H1 (cell line): Measurements from ENCODE around the gene SLC1A3. TPM values are rescaled to one million over a fixed set of nuclear protein-coding genes. Genes with fewer than 3 reads are reported as not detected.

ENCODE experiments used
- CTCF ChIA-PET: fragments of 300-600 bp; sonication (Branson Sonifier 250); formaldehyde crosslinking; loops from one replicate; lab custom pipeline; 2021; ENCODE audit not compliant: partially characterized antibody; lab: Charles Lee
- POLR2A ChIA-PET: fragments of 300-600 bp; sonication (Branson Sonifier 250); formaldehyde crosslinking; loops from one replicate; lab custom pipeline; 2021; ENCODE audit warnings: inconsistent platforms; ENCODE audit not compliant: partially characterized antibody; lab: Charles Lee
- DNase-seq, 2 experiments: peaks; one replicate each; pipeline versions ENCODE4 v3.0.0 to v3.0.0-alpha.2; 2010 to 2022; ENCODE audit warnings: low spot score in 2 of 2, low read depth in 1 of 2, mixed read lengths in 1 of 2
- FAIRE-seq: peaks from 2 replicates; lab custom pipeline; 2011; peaks lifted over from hg19 to GRCh38; lab: Jason Lieb, UNC
- H2AFZ ChIP-seq: 2 replicates; pipeline ENCODE4 v1.8.1; 2012; ENCODE audit warnings: low read length, inconsistent platforms
- H2AK5ac ChIP-seq: 2 replicates; pipeline ENCODE4 v1.6.1; 2013; ENCODE audit warnings: low read depth, low read length
- H2BK120ac ChIP-seq: replicated peaks from 2 replicates; pipeline ENCODE3; 2013; ENCODE audit warnings: low read depth, low read length, inconsistent platforms
- H2BK12ac ChIP-seq: 2 replicates; pipeline ENCODE4 v1.6.1; 2013; ENCODE audit warnings: low read depth, low read length
- H2BK15ac ChIP-seq: 2 replicates; pipeline ENCODE4 v1.6.1; 2013; ENCODE audit warnings: low read length
- H2BK20ac ChIP-seq: 2 replicates; pipeline ENCODE4 v1.6.1; 2013; ENCODE audit warnings: low read length
- H2BK5ac ChIP-seq: 2 replicates; pipeline ENCODE4 v1.6.1; 2013; ENCODE audit warnings: low read depth, low read length
- H3K14ac ChIP-seq: 2 replicates; pipeline ENCODE4 v1.6.1; 2013; ENCODE audit warnings: inconsistent platforms; ENCODE audit not compliant: insufficient read length
- H3K18ac ChIP-seq: 2 replicates; pipeline ENCODE4 v1.6.1; 2013; ENCODE audit warnings: low read length; ENCODE audit errors: extremely low read depth
- H3K23ac ChIP-seq: 2 replicates; pipeline ENCODE4 v1.6.1; 2013; ENCODE audit warnings: inconsistent platforms; ENCODE audit not compliant: insufficient read length
- H3K23me2 ChIP-seq: 2 replicates; pipeline ENCODE4 v1.6.1; 2013; ENCODE audit warnings: low read depth, low read length
- H3K27ac ChIP-seq: 2 replicates; pipeline ENCODE4 v1.6.1; 2011; ENCODE audit warnings: low read depth, low read length, inconsistent platforms
- H3K27me3 ChIP-seq, 4 experiments: replicated peaks in 1 of 4; 1 replicate in 1 of 4; 2 replicates in 3 of 4; pipeline versions ENCODE4 v1.6.1 to v1.8.1; 2011 to 2013; ENCODE audit warnings: low read length in 3 of 4, mild to moderate bottlenecking in 3 of 4, inconsistent platforms in 2 of 4, mixed read lengths in 2 of 4, moderate library complexity in 1 of 4; ENCODE audit not compliant: control insufficient read depth in 3 of 4, insufficient read depth in 3 of 4; ENCODE audit errors: extremely low read depth in 1 of 4
- H3K36me3 ChIP-seq, 4 experiments: 2 replicates each; pipeline versions ENCODE4 v1.6.1 to v1.8.1; 2011 to 2013; ENCODE audit warnings: mild to moderate bottlenecking in 4 of 4, low read length in 3 of 4, moderate library complexity in 2 of 4, control low read depth in 1 of 4, inconsistent platforms in 1 of 4; ENCODE audit not compliant: insufficient read depth in 4 of 4, control insufficient read depth in 2 of 4
- H3K4ac ChIP-seq: replicated peaks from 2 replicates; pipeline ENCODE3; 2013; ENCODE audit warnings: low read length, low read depth, mixed read lengths, inconsistent platforms; ENCODE audit not compliant: insufficient read length
- H3K4me1 ChIP-seq, 4 experiments: replicated peaks in 1 of 4; 1 replicate in 1 of 4; 2 replicates in 3 of 4; pipeline versions ENCODE4 v1.6.1 to v1.8.1; 2011 to 2013; ENCODE audit warnings: low read length in 3 of 4, inconsistent platforms in 2 of 4, mixed read lengths in 1 of 4; ENCODE audit not compliant: insufficient read depth in 4 of 4, control insufficient read depth in 3 of 4
- H3K4me2 ChIP-seq, 2 experiments: 2 replicates each; pipeline versions ENCODE4 v1.6.1 to v1.8.1; 2011 to 2013; ENCODE audit warnings: low read depth in 2 of 2, low read length in 2 of 2, control low read depth in 1 of 2, inconsistent platforms in 1 of 2, mild to moderate bottlenecking in 1 of 2; ENCODE audit not compliant: insufficient read depth in 1 of 2
- H3K4me3 ChIP-seq, 4 experiments: fragments of 200-600, 300-600 bp in 1 of 4; sonication (generic), shearing (Covaris generic), sonication (Bioruptor Twin) in 1 of 4; 2 replicates each; pipeline versions ENCODE4 v1.5.1 to v1.8.1; 2011 to 2016; ENCODE audit warnings: low read length in 4 of 4, low read depth in 3 of 4, control low read depth in 2 of 4, inconsistent platforms in 2 of 4, mild to moderate bottlenecking in 2 of 4, mixed read lengths in 1 of 4, moderate library complexity in 1 of 4; ENCODE audit not compliant: insufficient read depth in 2 of 4; ENCODE audit errors: extremely low read depth in 1 of 4
- H3K56ac ChIP-seq: replicated peaks from 2 replicates; pipeline ENCODE3; 2013; ENCODE audit warnings: low read depth, mild to moderate bottlenecking, mixed read lengths, low read length, inconsistent platforms; ENCODE audit not compliant: insufficient read length
- H3K79me1 ChIP-seq: 2 replicates; pipeline ENCODE4 v1.6.1; 2013; ENCODE audit warnings: low read depth, low read length, control low read depth
- H3K79me2 ChIP-seq, 2 experiments: 2 replicates each; pipeline versions ENCODE4 v1.6.1 to v1.8.1; 2012 to 2013; ENCODE audit warnings: low read length in 2 of 2, mild to moderate bottlenecking in 2 of 2, inconsistent platforms in 1 of 2; ENCODE audit not compliant: insufficient read depth in 2 of 2, control insufficient read depth in 1 of 2
- H3K9ac ChIP-seq, 4 experiments: replicated peaks in 1 of 4; 1 replicate in 1 of 4; 2 replicates in 3 of 4; pipeline versions ENCODE4 v1.6.1 to v1.8.1; 2011 to 2013; ENCODE audit warnings: low read depth in 3 of 4, low read length in 3 of 4, control low read depth in 2 of 4, mild to moderate bottlenecking in 2 of 4, moderate library complexity in 2 of 4, inconsistent platforms in 1 of 4; ENCODE audit errors: extremely low read depth in 1 of 4
- H3K9me3 ChIP-seq, 2 experiments: 2 replicates each; pipeline versions ENCODE4 v1.6.1 to v1.8.1; 2012 to 2013; ENCODE audit warnings: mild to moderate bottlenecking in 2 of 2, moderate library complexity in 2 of 2, control low read depth in 1 of 2, inconsistent platforms in 1 of 2, low read depth in 1 of 2, low read length in 1 of 2, mixed read lengths in 1 of 2; ENCODE audit not compliant: insufficient read depth in 2 of 2
- H4K20me1 ChIP-seq, 2 experiments: replicated peaks in 1 of 2; 2 replicates each; pipeline versions ENCODE3 to v1.8.1; 2011 to 2013; ENCODE audit warnings: inconsistent platforms in 2 of 2, low read length in 2 of 2, mild to moderate bottlenecking in 1 of 2; ENCODE audit not compliant: insufficient read depth in 2 of 2, control insufficient read depth in 1 of 2
- H4K5ac ChIP-seq: 2 replicates; pipeline ENCODE4 v1.6.1; 2013; ENCODE audit warnings: low read length, low read depth, mixed read lengths, inconsistent platforms; ENCODE audit not compliant: insufficient read length
- H4K8ac ChIP-seq: 2 replicates; pipeline ENCODE4 v1.8.0; 2013; ENCODE audit warnings: mild to moderate bottlenecking, moderate library complexity, low read length, inconsistent platforms; ENCODE audit not compliant: insufficient read depth; ENCODE audit errors: extremely low read depth
- H4K91ac ChIP-seq: replicated peaks from 2 replicates; pipeline ENCODE3; 2013; ENCODE audit warnings: low read length, mixed read lengths, inconsistent platforms; ENCODE audit not compliant: insufficient read length
- ASH2L ChIP-seq: fragments of 200-600, 300-600 bp; sonication (generic); IDR thresholded peaks from one replicate; pipeline ENCODE4 v1.7.1; 2017; ENCODE audit warnings: low read length
- ATF2 ChIP-seq: IDR thresholded peaks from 2 replicates; pipeline ENCODE4 v1.6.1; 2012; ENCODE audit warnings: low read length, inconsistent platforms
- CBX5 ChIP-seq: fragments of 300-800, 300-1000 bp; sonication (generic); IDR thresholded peaks from 2 replicates; pipeline ENCODE4 v1.7.1; 2016; ENCODE audit warnings: antibody characterized with exemption, low read length, low read depth
- CREB1 ChIP-seq: IDR thresholded peaks from 2 replicates; pipeline ENCODE4 v1.6.1; 2012; ENCODE audit warnings: inconsistent platforms
- E2F6 ChIP-seq: IDR thresholded peaks from 2 replicates; pipeline ENCODE4 v1.6.1; 2012; ENCODE audit warnings: inconsistent platforms
- JUND ChIP-seq: IDR thresholded peaks from 2 replicates; pipeline ENCODE4 v1.6.1; 2011; ENCODE audit warnings: mild to moderate bottlenecking, improper control_type of control experiment, low read length
- KDM5A ChIP-seq: fragments of 200-600 bp; IDR thresholded peaks from 2 replicates; pipeline ENCODE4 v1.7.1; 2012; ENCODE audit warnings: mild to moderate bottlenecking, low read length, inconsistent platforms, mixed read lengths
- PHF8 ChIP-seq: fragments of 200-600 bp; sonication (generic); conservative IDR thresholded peaks from 2 replicates; pipeline ENCODE4 v1.7.1; 2012; ENCODE audit warnings: low read depth, mild to moderate bottlenecking, inconsistent platforms, low read length, moderate library complexity
- POLR2AphosphoS5 ChIP-seq: IDR thresholded peaks from 2 replicates; pipeline ENCODE4 v1.6.1; 2011; ENCODE audit warnings: low read depth, low read length
- SP4 ChIP-seq: IDR thresholded peaks from 2 replicates; pipeline ENCODE4 v1.6.1; 2012; ENCODE audit warnings: low read length, inconsistent platforms
- TCF12 ChIP-seq: IDR thresholded peaks from 2 replicates; pipeline ENCODE4 v1.6.1; 2011; ENCODE audit warnings: low read depth, mild to moderate bottlenecking, low read length
- WGBS, 2 experiments: shearing (Covaris generic) in 1 of 2; methylation state at CpG; one replicate each; pipeline versions ENCODE4 v1.1.6 to v1.1.7; 2013 to 2015; ENCODE audit warnings: low lambda C conversion rate in 2 of 2, mixed read lengths in 2 of 2, inconsistent platforms in 1 of 2, low coverage in 1 of 2, missing lambda C conversion rate in 1 of 2; ENCODE audit not compliant: insufficient replicate concordance in 2 of 2, insufficient coverage in 1 of 2, insufficient read length in 1 of 2; ENCODE audit errors: extremely low coverage in 1 of 2, missing lambda C conversion rate in 1 of 2; 5-methylcytosine and 5-hydroxymethylcytosine counted together
- polyA plus RNA-seq, 7 experiments: library from polyadenylated mRNA; depleted of rRNA in 3 of 7; stranded (reverse) in 5 of 7; unstranded in 2 of 7; fragments of >200 nt in 5 of 7; fragments of 200-250 nt in 2 of 7; gene quantifications; 1 replicate in 5 of 7; 2 replicates in 1 of 7; 4 replicates in 1 of 7; pipeline versions ENCODE4 v1.2.1 to v1.2.3, GENCODE V29; 2011 to 2013; ENCODE audit warnings: missing spikeins in 2 of 7, mixed read lengths in 2 of 7
- total RNA-seq: library from RNA; stranded (reverse); fragmentation: NEBNext Ultra II Directional; extraction: Animal tissue kit (Norgen Biotek cat#: 25700); gene quantifications from 2 replicates; pipeline ENCODE4 v1.2.1, GENCODE V29; 2021

The SLC1A3 gene
- total and polyA plus RNA-seq, 2 of the 8 experiments (the other 6 are each of a cell fraction or from before 2014, with no cell fraction given) = 26.7 to 35.3 TPM

- no peak overlapping the region for H4K8ac ChIP-seq
- H2BK120ac ChIP-seq = no peak overlapping the region
- no peak for FAIRE-seq
- no peaks in the 10 kb centered on the region for H3K27me3 ChIP-seq
- H3K56ac ChIP-seq = no peak overlapping the region
- DNase-seq = no peak
- H3K4me3 ChIP-seq = no peak overlapping the region
- H3K23ac ChIP-seq = no peak overlapping the region
- no peak overlapping the region for H2BK20ac ChIP-seq
- no peak overlapping the region for H2BK5ac ChIP-seq
- TF ChIP-seq SP4 (no peak), KDM5A (no peak), POLR2AphosphoS5 (no peak), JUND (no peak), PHF8 (no peak), ATF2 (no peak), ASH2L (no peak), TCF12 (no peak), E2F6 (no peak), CREB1 (no peak), CBX5 (no peak)
- no peaks in the 10 kb centered on the region for H3K79me1 ChIP-seq
- H3K9ac ChIP-seq = no peak overlapping the region
- WGBS, 2 experiments = 62% methylated on average over 3 of the region's 3 CpGs; no CpG with 5 or more reads in 1 of the 2 experiments
- no peaks in the 10 kb centered on the region for H4K20me1 ChIP-seq
- H3K18ac ChIP-seq = no peak overlapping the region
- H3K9me3 ChIP-seq = no peaks in the 10 kb centered on the region
- no peaks in the 10 kb centered on the region for H3K79me2 ChIP-seq
- H2BK12ac ChIP-seq = no peak overlapping the region
- no peaks in the 10 kb centered on the region for H3K36me3 ChIP-seq
- H2AFZ ChIP-seq = no peak overlapping the region
- H3K4me2 ChIP-seq = no peak overlapping the region
- H3K14ac ChIP-seq = no peak overlapping the region
- H4K5ac ChIP-seq = no peak overlapping the region
- H2BK15ac ChIP-seq = no peak overlapping the region
- H3K4ac ChIP-seq = no peak overlapping the region
- no peak overlapping the region for H3K27ac ChIP-seq
- H4K91ac ChIP-seq = no peak overlapping the region
- H2AK5ac ChIP-seq = no peak overlapping the region
- H3K23me2 ChIP-seq = no peaks in the 10 kb centered on the region
- ChIA-PET POLR2A (interaction anchor here (0.9 kb wide), 1 partner anchor 98 kb away, joined by 3 read pairs; no protein-coding TSS in a partner anchor), CTCF (interaction anchor here (0.7 to 4.4 kb wide), 9 partner anchors 10 to 295 kb away, joined by 3 to 20 read pairs (median 7); no protein-coding TSS in a partner anchor)
- no peaks in the 10 kb centered on the region for H3K4me1 ChIP-seq
These were observed 103.6 kb downstream of the SLC1A3 start for GRCh38 chr5:36710039-36710438.
